HepG2 (cell line): ENCODE results near the gene PPP4C. TPM values are rescaled to one million over a fixed set of nuclear protein-coding genes. Genes with fewer than 3 reads are reported as not detected.

Source experiments
- LCORL ChIP-seq, 2 experiments: fragments of 450-650 bp in 1 of 2; sonication (generic) in 1 of 2; formaldehyde crosslinking in 1 of 2; IDR thresholded peaks; 2 replicates each; pipeline versions ENCODE4 v1.5.0 to v1.6.1; 2017 to 2020; ENCODE audit warnings: antibody characterized with exemption in 1 of 2, missing genetic modification reagents in 1 of 2
- NCOA2 ChIP-seq: sonication (generic); formaldehyde crosslinking; IDR thresholded peaks from 2 replicates; pipeline ENCODE4 v1.8.0; 2022; ENCODE audit warnings: inconsistent platforms
- SALL2 ChIP-seq: sonication (generic); formaldehyde crosslinking; IDR thresholded peaks from 2 replicates; pipeline ENCODE4 v1.8.1; 2023; ENCODE audit warnings: mild to moderate bottlenecking, missing genetic modification reagents, inconsistent platforms
- SP1 ChIP-seq, 2 experiments: fragments of 450-650 bp in 1 of 2; sonication (generic) in 1 of 2; formaldehyde crosslinking in 1 of 2; IDR thresholded peaks; 2 replicates each; pipeline versions ENCODE4 v1.4.0 to v1.6.1; 2016 to 2020; ENCODE audit warnings: missing genetic modification reagents in 1 of 2
- ZBTB7B ChIP-seq: sonication (generic); formaldehyde crosslinking; IDR thresholded peaks from 2 replicates; pipeline ENCODE4 v1.4.0; 2020; ENCODE audit warnings: missing genetic modification reagents
- ZNF629 ChIP-seq: sonication (generic); formaldehyde crosslinking; conservative IDR thresholded peaks from 2 replicates; pipeline ENCODE4 v1.5.0; 2020; ENCODE audit warnings: missing genetic modification reagents
- polyA plus RNA-seq, 8 experiments: library from polyadenylated mRNA; depleted of rRNA in 3 of 8; stranded (reverse) in 7 of 8; unstranded in 1 of 8; fragments of >200 nt; fragmentation: Illumina TruSeq in 4 of 8; extraction: Trizol in 4 of 8; gene quantifications; 2 replicates each; pipeline versions ENCODE4 v1.2.1 to v1.2.3, GENCODE V29; 2011 to 2016; ENCODE audit warnings: low read depth in 4 of 8, missing spikeins in 1 of 8, mixed read lengths in 1 of 8; ENCODE audit not compliant: insufficient read depth in 1 of 8
- total RNA-seq, 5 experiments: library from RNA; depleted of rRNA; stranded (reverse); fragments of >200 nt; fragmentation: Illumina TruSeq; extraction: Trizol; gene quantifications; 2 replicates each; pipeline ENCODE4 v1.2.3, GENCODE V29; 2016; ENCODE audit warnings: low read depth in 1 of 5
- TF ChIP-seq, protein P1 (sequence below): sonication (generic); formaldehyde crosslinking; IDR thresholded peaks from one replicate; pipeline ENCODE4 v1.5.1; 2020; ENCODE audit warnings: mild to moderate bottlenecking, missing genetic modification reagents; ENCODE audit errors: not compliant biosample characterization
- TF ChIP-seq, protein P2 (sequence below): conservative IDR thresholded peaks from 2 replicates; pipeline ENCODE4 v1.6.1; 2018; ENCODE audit warnings: missing genetic modification reagents
- TF ChIP-seq, protein P3 (sequence below): sonication (generic); formaldehyde crosslinking; IDR thresholded peaks from 2 replicates; pipeline ENCODE4 v1.8.0; 2022; ENCODE audit warnings: mild to moderate bottlenecking, missing genetic modification reagents, moderate library complexity
- TF ChIP-seq, protein P4 (sequence below): IDR thresholded peaks from 2 replicates; pipeline ENCODE4 v1.6.1; 2018; ENCODE audit warnings: missing genetic modification reagents, mild to moderate bottlenecking, missing compliant biosample characterization
- TF ChIP-seq, protein P5 (sequence below): sonication (generic); formaldehyde crosslinking; IDR thresholded peaks from 2 replicates; pipeline ENCODE4 v1.9.0; 2022; ENCODE audit warnings: missing genetic modification reagents, mild to moderate bottlenecking, borderline replicate concordance

PPP4C gene
- total and polyA plus RNA-seq, 2 of the 13 experiments (the other 11 are each of a cell fraction or from before 2014, with no cell fraction given), result 176 to 220 TPM

DNA sequence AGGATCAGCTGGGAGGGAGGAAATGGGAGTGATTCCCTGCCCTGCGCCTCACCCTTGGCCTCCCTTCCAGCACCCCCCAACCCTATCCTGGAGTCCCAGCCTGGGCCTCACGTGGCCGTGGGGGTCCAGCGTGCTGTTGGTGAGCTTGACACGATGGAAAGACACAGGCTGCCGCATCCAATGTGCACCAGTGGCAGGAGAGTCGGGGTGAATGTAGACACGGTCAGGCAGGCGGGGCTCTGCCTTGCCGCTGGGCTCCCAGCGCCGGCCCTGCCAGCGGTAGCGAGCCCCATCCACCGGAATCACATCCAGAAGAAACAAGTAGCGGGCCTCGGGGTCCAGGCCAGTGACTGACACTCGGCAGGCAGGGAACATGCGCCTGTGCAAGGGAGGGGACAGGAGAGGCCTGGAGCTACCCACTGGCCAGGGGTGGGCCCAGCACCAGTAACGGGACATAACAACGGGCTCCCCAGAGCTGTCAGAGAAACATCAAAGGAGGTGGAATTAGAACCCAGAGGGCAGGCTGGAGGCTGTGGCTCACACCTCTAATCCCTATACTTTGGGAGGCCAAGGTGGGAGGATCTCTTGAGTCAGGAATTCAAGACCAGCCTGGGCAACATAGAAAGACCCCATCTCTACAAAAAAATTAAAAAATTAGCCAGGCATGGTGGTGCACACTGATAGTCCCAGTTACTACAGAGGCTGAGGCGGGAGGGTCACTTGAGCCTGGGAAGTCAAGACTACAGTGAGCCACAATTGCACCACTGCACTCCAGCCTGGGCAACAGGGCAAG is 13.2 kb downstream of the PPP4C start (continued):
- TF ChIP-seq, protein P1, sequence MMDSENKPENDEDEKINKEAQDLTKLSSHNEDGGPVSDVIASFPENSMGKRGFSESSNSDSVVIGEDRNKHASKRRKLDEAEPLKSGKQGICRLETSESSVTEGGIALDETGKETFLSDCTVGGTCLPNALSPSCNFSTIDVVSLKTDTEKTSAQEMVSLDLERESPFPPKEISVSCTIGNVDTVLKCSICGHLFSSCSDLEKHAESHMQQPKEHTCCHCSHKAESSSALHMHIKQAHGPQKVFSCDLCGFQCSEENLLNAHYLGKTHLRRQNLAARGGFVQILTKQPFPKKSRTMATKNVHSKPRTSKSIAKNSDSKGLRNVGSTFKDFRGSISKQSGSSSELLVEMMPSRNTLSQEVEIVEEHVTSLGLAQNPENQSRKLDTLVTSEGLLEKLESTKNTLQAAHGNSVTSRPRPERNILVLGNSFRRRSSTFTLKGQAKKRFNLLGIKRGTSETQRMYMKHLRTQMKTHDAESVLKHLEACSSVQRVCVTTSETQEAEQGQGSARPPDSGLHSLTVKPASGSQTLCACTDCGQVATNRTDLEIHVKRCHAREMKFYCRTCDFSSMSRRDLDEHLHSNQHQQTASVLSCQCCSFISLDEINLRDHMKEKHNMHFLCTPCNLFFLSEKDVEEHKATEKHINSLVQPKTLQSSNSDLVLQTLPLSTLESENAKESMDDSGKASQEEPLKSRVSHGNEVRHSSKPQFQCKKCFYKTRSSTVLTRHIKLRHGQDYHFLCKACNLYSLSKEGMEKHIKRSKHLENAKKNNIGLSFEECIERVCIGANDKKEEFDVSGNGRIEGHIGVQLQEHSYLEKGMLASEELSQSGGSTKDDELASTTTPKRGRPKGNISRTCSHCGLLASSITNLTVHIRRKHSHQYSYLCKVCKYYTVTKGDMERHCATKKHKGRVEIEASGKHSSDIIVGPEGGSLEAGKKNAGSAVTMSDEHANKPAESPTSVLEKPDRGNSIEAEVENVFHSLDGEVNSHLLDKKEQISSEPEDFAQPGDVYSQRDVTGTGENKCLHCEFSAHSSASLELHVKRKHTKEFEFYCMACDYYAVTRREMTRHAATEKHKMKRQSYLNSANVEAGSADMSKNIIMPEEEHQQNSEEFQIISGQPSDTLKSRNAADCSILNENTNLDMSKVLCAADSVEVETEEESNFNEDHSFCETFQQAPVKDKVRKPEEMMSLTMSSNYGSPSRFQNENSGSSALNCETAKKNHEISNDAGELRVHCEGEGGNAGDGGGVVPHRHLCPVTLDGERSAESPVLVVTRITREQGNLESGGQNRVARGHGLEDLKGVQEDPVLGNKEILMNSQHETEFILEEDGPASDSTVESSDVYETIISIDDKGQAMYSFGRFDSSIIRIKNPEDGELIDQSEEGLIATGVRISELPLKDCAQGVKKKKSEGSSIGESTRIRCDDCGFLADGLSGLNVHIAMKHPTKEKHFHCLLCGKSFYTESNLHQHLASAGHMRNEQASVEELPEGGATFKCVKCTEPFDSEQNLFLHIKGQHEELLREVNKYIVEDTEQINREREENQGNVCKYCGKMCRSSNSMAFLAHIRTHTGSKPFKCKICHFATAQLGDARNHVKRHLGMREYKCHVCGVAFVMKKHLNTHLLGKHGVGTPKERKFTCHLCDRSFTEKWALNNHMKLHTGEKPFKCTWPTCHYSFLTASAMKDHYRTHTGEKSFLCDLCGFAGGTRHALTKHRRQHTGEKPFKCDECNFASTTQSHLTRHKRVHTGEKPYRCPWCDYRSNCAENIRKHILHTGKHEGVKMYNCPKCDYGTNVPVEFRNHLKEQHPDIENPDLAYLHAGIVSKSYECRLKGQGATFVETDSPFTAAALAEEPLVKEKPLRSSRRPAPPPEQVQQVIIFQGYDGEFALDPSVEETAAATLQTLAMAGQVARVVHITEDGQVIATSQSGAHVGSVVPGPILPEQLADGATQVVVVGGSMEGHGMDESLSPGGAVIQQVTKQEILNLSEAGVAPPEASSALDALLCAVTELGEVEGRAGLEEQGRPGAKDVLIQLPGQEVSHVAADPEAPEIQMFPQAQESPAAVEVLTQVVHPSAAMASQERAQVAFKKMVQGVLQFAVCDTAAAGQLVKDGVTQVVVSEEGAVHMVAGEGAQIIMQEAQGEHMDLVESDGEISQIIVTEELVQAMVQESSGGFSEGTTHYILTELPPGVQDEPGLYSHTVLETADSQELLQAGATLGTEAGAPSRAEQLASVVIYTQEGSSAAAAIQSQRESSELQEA, result peak; percentile 77
- TF ChIP-seq, protein P2, sequence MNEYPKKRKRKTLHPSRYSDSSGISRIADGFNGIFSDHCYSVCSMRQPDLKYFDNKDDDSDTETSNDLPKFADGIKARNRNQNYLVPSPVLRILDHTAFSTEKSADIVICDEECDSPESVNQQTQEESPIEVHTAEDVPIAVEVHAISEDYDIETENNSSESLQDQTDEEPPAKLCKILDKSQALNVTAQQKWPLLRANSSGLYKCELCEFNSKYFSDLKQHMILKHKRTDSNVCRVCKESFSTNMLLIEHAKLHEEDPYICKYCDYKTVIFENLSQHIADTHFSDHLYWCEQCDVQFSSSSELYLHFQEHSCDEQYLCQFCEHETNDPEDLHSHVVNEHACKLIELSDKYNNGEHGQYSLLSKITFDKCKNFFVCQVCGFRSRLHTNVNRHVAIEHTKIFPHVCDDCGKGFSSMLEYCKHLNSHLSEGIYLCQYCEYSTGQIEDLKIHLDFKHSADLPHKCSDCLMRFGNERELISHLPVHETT (CRISPR knock-in tag), result no peak
- 0 out of 2 replicates have a peak, but pooled peaks have one; percentile 55 for TF ChIP-seq SALL2 (CRISPR knock-in tag)
- TF ChIP-seq, protein P3, sequence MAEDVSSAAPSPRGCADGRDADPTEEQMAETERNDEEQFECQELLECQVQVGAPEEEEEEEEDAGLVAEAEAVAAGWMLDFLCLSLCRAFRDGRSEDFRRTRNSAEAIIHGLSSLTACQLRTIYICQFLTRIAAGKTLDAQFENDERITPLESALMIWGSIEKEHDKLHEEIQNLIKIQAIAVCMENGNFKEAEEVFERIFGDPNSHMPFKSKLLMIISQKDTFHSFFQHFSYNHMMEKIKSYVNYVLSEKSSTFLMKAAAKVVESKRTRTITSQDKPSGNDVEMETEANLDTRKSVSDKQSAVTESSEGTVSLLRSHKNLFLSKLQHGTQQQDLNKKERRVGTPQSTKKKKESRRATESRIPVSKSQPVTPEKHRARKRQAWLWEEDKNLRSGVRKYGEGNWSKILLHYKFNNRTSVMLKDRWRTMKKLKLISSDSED (CRISPR knock-in tag), result no peak
- 0 out of 2 replicates have a peak, but pooled peaks have one; percentile 3 for TF ChIP-seq ZNF629 (CRISPR knock-in tag)
- no peak for TF ChIP-seq NCOA2
- TF ChIP-seq ZBTB7B (CRISPR knock-in tag), result 0 out of 2 replicates have a peak, but pooled peaks have one; percentile 38
- no peak for TF ChIP-seq SP1 (IDR thresholded peaks at IDR 0.05)
- TF ChIP-seq SP1 (CRISPR knock-in tag; IDR thresholded peaks at IDR 0.05), result peak; percentile 16; the same call in 1 of the 2 replicates
- TF ChIP-seq, protein P4, sequence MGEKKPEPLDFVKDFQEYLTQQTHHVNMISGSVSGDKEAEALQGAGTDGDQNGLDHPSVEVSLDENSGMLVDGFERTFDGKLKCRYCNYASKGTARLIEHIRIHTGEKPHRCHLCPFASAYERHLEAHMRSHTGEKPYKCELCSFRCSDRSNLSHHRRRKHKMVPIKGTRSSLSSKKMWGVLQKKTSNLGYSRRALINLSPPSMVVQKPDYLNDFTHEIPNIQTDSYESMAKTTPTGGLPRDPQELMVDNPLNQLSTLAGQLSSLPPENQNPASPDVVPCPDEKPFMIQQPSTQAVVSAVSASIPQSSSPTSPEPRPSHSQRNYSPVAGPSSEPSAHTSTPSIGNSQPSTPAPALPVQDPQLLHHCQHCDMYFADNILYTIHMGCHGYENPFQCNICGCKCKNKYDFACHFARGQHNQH (CRISPR knock-in tag), result peak; percentile 19; the same call in 1 of the 2 replicates
- no peak for TF ChIP-seq LCORL (IDR thresholded peaks at IDR 0.05)
- TF ChIP-seq LCORL (CRISPR knock-in tag; IDR thresholded peaks at IDR 0.05), result 0 out of 2 replicates have a peak, but pooled peaks have one; percentile 44
- TF ChIP-seq, protein P5, sequence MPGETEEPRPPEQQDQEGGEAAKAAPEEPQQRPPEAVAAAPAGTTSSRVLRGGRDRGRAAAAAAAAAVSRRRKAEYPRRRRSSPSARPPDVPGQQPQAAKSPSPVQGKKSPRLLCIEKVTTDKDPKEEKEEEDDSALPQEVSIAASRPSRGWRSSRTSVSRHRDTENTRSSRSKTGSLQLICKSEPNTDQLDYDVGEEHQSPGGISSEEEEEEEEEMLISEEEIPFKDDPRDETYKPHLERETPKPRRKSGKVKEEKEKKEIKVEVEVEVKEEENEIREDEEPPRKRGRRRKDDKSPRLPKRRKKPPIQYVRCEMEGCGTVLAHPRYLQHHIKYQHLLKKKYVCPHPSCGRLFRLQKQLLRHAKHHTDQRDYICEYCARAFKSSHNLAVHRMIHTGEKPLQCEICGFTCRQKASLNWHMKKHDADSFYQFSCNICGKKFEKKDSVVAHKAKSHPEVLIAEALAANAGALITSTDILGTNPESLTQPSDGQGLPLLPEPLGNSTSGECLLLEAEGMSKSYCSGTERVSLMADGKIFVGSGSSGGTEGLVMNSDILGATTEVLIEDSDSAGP (CRISPR knock-in tag), result peak; percentile 57; the same call in 1 of the 2 replicates
